Bone marrow (tissue), 2 donors: ENCODE measurements around the gene TGIF2.
A peak's percentile ranks its signal among the peaks of the same experiment; 100 is the strongest.
"Not testable (repeated sequence)": the region's sequence is repeated elsewhere in the genome, so short reads cannot be mapped to it uniquely, and the experiment has no call there.

Experiments used
- DNase-seq, 2 donors: peaks; one replicate each; lab custom pipeline; 2025; lab: John Stamatoyannopoulos, UW

Gene TGIF2

GRCh38 chr20:36547186-36548005 lies 26.0 kb upstream of the TGIF2 start:
- DNase-seq, result no peak

DNA sequence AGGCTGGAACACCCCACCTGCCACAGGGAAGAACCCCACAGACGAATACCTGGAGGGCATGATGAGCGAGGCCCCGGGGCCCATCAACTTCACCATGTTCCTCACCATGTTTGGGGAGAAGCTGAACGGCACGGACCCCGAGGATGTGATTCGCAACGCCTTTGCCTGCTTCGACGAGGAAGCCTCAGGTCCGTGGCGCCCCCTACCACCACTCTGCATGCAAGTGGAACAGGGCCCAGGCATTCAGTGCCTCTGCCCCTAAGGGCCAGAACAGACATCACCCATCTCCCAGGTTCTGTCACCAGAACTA lies 25.4 kb upstream of the TGIF2 start:
- no peak for DNase-seq

DNA sequence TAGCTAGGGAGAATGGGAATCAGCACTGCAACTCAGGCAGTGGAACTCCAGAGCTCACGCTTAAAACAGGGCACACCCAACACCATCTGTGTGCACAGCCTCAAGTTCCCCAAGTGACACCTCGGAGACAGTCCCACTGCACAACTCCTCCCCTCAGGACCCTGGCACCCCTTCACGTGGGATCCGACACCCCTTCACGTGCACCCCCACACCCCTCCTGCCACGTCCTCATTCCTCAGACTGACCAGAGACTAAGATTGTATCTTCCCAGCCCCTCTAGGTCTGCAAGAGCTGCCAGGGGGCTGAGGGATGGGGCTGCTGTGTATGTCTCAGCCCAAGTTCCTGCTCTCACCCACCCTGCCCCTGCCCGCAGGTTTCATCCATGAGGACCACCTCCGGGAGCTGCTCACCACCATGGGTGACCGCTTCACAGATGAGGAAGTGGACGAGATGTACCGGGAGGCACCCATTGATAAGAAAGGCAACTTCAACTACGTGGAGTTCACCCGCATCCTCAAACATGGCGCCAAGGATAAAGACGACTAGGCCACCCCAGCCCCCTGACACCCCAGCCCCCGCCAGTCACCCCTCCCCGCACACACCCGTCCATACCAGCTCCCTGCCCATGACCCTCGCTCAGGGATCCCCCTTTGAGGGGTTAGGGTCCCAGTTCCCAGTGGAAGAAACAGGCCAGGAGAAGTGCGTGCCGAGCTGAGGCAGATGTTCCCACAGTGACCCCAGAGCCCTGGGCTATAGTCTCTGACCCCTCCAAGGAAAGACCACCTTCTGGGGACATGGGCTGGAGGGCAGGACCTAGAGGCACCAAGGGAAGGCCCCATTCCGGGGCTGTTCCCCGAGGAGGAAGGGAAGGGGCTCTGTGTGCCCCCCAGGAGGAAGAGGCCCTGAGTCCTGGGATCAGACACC lies 24.4 kb upstream of the TGIF2 start:
- DNase-seq, result no peak

GRCh38 chr20:36549628-36549941 lies 23.8 kb upstream of the TGIF2 start:
- DNase-seq, result no peak

DNA sequence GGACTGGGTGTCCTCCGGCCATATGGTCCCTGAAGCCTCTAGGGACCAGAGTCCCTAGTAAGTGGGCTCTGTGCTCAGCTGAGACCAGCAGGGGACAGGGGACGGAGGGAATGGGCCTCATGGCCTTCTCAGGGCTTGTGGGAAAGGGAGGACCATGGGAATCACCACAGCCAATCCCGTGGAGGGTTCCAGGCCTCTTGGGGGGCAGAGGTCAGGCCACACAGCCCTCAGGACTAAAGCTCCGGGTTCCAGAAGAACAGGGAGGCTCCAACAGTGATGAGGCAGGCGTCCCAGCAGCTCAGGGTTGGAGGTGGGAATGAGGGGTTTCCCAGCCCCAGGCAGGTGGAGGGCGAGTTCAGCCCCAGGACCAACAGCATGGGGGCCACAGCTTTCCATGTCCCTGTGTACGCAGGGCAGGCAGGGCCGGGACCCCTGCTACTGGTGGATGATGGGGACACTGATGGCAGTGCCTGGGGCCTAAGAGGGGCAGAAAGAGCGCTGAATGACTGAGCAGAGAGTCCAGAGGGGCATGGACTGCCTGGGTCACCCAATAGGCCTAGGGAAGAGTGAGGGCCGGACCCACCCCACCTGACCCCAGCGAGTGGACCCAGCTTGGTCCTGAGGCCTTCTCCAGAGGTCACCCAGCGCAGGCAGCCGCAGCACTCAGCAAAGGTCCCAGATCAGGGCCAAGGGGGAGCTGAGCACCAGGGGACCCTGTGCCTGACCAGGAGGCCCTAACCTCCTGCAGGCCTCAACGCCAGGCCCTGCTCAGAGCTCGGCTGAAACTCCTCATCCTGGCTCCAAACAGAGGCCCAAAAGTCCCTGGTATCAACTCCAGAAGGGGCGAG lies 23.2 kb upstream of the TGIF2 start:
- DNase-seq, result no peak

GRCh38 chr20:36550790-36551299 lies 22.6 kb upstream of the TGIF2 start:
- no peak for DNase-seq

- DNase-seq, result no peak
These were observed 18.1 kb upstream of the TGIF2 start for GRCh38 chr20:36555248-36555647.

DNA sequence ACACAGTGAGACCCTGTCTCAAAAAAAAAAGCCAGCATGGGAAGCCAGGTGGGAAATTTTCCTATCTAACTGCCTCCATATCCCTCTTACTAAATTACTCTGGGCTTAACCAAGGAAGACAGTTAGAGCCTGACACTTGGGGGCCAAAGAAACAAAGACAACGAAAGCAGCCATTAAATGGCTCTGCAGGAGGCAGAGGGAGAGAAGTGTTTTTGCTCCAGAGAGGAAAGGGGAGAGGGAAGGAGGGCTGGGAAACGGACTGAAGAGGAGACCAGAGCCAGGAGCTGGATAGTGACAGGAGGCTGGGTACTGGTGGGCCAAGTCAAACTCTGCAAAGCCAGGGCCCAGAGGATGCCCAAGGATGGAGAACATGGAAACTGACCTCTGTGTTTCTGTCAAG lies 10.7 kb upstream of the TGIF2 start:
- DNase-seq, result no peak

DNA sequence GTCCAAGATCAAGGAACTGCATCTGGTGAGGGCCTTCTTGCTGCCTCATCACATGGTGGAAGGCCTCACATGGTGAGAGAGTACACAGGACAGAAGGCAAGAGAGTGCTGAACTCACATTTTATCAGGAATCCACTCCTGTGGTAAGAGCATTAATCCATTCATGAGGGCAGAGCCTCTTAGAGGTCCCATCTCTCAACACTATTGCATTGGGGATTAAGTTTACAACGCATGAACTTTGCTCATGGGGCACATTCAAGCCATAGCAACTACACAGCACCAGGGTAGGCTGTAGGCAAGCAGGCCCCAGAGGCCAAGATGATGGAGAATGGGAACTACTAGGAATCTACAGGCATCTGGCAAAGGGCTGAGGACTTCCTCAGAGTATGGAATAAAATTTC lies 10.0 kb upstream of the TGIF2 start:
- no peak for DNase-seq

GRCh38 chr20:36564078-36564725 lies 9.2 kb upstream of the TGIF2 start:
- DNase-seq, result not testable (repeated sequence)

- DNase-seq, result not testable (repeated sequence)
These were observed 8.7 kb upstream of the TGIF2 start for GRCh38 chr20:36564726-36565121.

DNA sequence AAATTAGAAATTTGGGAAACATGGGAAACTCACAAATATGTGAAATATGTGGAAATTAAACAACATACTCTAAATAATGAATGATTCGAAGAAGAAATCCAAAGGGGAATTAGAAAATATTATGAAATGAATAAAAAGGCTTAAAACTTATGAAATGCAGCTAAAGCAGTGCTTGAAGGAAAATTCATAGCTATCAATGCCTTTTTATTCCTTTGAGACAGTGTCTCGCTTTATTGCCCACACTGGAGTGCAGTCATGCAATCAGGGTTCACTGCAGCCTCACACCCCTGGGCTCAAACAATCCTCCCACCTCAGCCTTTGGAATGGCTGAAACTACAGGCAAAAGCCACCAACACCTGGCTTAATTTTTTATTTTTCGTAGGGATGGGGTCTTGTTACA lies 7.9 kb upstream of the TGIF2 start:
- DNase-seq, result no peak

DNA sequence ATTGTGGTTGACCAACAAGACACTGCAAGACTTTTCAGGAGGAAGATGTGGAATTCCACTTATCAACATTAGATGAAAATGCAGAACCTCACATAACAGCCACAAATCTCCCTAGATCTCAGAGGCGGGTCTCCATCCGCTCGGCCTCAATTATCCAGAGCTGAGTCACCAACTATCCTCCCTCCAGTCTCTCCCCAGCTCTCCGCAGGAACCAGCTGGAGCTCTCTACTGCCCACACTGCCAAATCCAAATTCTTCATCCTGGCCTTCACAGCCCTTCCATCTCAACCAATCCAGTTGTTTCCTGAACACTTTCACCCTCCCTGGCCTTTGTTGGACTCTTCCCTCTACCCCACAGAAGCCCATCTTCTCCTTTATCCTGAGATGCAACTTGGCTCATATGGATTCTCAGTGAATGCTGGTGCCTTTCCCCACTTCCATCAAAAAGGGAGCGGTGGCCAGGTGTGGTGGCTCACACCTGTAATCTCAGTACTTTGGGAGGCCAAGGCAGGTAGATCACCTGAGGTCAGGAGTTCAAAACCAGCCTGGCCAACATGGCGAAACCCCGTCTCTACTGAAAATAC lies 3.5 kb upstream of the TGIF2 start:
- DNase-seq, result no peak

- no peak for DNase-seq
These were observed 1.6 kb upstream of the TGIF2 start for GRCh38 chr20:36571564-36572504.

DNA sequence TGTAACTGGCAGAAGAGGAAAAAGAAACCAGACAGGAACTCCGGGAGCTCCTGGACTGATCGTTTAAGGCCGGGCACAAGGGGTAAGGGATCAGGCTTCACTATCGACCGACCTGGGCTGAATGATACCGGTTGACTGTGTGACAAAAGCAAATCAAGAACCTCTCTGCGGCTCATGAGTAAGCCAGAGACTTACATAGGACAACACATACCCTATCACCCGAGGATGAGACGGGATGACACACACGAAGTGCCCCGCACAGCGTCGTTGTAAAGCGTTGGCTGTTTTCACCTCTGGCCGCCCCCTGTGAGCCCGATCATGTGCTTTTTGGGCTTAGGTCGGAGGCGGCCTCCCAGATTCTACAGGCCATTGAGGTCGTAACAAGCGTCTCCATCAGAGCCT lies 695 bp upstream of the TGIF2 start:
- no peak for DNase-seq

GRCh38 chr20:36573798-36574365 lies 485 bp downstream of the TGIF2 start:
- peak; percentile 22 to 34 for DNase-seq

DNA sequence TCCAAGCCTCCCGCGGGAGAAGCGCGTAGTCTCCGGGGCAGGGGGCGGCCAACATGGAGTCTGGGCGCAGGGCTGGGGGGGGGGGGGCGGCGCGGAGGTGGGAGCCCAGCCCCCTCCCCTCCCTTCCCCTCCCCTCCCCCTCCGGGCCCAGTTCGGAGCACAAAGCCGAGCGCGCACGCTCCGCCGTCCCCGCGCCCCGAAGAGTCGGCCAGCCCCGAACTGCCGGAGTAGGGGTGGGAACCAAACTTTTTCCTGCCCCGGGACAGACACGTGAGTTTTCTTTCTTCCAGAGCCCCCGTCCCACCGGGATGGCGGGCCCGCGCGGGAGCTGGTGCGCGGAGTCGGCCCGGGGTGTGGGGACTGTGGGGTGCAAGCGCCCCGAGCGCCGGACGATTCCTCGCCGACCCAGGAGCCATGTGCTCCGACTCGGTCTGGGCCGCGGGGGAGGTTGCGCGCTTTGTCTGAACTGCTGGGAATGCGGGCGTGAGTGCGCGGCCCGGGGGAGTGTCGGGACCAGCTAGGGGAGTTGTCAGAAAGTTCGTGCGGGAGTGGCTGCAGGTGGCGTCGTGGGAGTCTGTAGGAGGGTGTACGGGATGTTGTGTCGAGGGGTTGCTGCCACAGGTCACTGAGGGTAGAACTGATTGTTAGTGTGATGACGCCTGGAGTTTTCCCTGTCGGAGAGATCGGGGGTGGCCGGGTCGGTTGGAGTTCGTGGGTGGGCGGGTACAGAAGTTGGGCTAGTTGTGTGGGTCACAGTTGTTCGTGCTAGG lies 1.2 kb downstream of the TGIF2 start:
- DNase-seq, result peak; percentile 31 to 44

DNA sequence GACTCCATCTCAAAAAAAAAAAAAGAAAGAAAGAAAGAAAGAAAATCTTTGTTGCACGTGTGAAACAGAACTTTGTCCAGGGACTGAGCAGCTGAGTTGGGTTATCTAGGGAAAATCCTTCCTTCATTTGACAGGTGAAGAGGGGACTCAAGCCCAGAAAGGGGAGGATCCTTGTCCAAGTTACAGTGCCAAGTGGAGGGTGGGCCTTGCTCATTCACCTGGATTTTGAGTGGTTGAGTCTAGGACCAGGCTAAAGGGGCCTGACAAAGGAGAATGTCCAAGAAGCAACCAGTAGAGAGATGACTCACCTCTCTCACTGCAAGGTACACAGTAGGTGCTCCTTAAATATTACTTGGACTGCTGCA lies 2.7 kb downstream of the TGIF2 start:
- no peak for DNase-seq

- DNase-seq, result no peak
These were observed 5.1 kb downstream of the TGIF2 start for GRCh38 chr20:36578356-36579041.
